ENCODE data around the gene SRRT.

Gene SRRT

GRCh38 chr7:100855515-100855914 lies 19.4 kb upstream of the SRRT start:
- Histone ChIP-seq H3K4me3 (no peak overlapping the region), H3K4me1 (peaks cover 32% of the 10 kb centered on the region), H3K27ac (no peak overlapping the region), H3K9me3 (no peaks in the 10 kb centered on the region), H3K27me3 (no peaks in the 10 kb centered on the region), H4K20me1 (peaks cover 76% of the 10 kb centered on the region), H3K36me3 (peaks cover 54% of the 10 kb centered on the region), H3K9ac (no peak overlapping the region), H3K4me2 (no peak overlapping the region)
- no peak for TF ChIP-seq Cebpa-rat (IDR thresholded peaks at IDR 0.05)

GRCh38 chr7:100856871-100857282 lies 18.0 kb upstream of the SRRT start:
- H3K9ac ChIP-seq: no peak overlapping the region
- peaks cover 82% of the 10 kb centered on the region for H4K20me1 ChIP-seq
- H3K4me1 ChIP-seq: peaks cover 34% of the 10 kb centered on the region
- no peak for TF ChIP-seq Cebpa-rat (IDR thresholded peaks at IDR 0.05)
- no peak overlapping the region for H3K27ac ChIP-seq
- H3K4me3 ChIP-seq: no peak overlapping the region
- peaks cover 68% of the 10 kb centered on the region for H3K36me3 ChIP-seq
- no peaks in the 10 kb centered on the region for H3K27me3 ChIP-seq
- no peaks in the 10 kb centered on the region for H3K9me3 ChIP-seq
- H3K4me2 ChIP-seq: no peak overlapping the region

- no peak overlapping the region for H3K9ac ChIP-seq
Measured at GRCh38 chr7:100859856-100860255, 15.0 kb upstream of the SRRT start.

GRCh38 chr7:100860702-100861615 lies 13.9 kb upstream of the SRRT start:
- Histone ChIP-seq H3K4me3 (no peak overlapping the region), H4K20me1 (peaks cover 51% of the 10 kb centered on the region), H3K27me3 (no peaks in the 10 kb centered on the region), H3K4me2 (0 out of 2 replicates have a peak overlapping the region, but pooled peaks have one; percentile 10), H3K9me3 (no peaks in the 10 kb centered on the region), H3K9ac (no peak overlapping the region), H3K4me1 (peaks cover 42% of the 10 kb centered on the region), H3K27ac (no peak overlapping the region), H3K36me3 (peaks cover 85% of the 10 kb centered on the region)
- no peak for TF ChIP-seq Cebpa-rat (IDR thresholded peaks at IDR 0.05)

More at GRCh38 chr7:100859856-100860255, 15.0 kb upstream of the SRRT start:
- Histone ChIP-seq H4K20me1 (peaks cover 62% of the 10 kb centered on the region), H3K4me2 (no peak overlapping the region), H3K4me3 (no peak overlapping the region), H3K36me3 (peaks cover 95% of the 10 kb centered on the region), H3K27me3 (no peaks in the 10 kb centered on the region), H3K27ac (no peak overlapping the region), H3K4me1 (peaks cover 36% of the 10 kb centered on the region), H3K9me3 (no peaks in the 10 kb centered on the region)
- TF ChIP-seq Cebpa-rat (IDR thresholded peaks at IDR 0.05): no peak

GRCh38 chr7:100861616-100861985 lies 13.3 kb upstream of the SRRT start:
- no peaks in the 10 kb centered on the region for H3K9me3 ChIP-seq
- H3K27me3 ChIP-seq: no peaks in the 10 kb centered on the region
- TF ChIP-seq Cebpa-rat (IDR thresholded peaks at IDR 0.05): no peak
- no peak overlapping the region for H3K4me3 ChIP-seq
- peaks cover 48% of the 10 kb centered on the region for H3K4me1 ChIP-seq
- H3K9ac ChIP-seq: no peak overlapping the region
- peaks cover 46% of the 10 kb centered on the region for H4K20me1 ChIP-seq
- H3K4me2 ChIP-seq: no peak overlapping the region
- H3K36me3 ChIP-seq: peaks cover 79% of the 10 kb centered on the region
- no peak overlapping the region for H3K27ac ChIP-seq

- no peak overlapping the region for H3K27ac ChIP-seq
- H3K9ac ChIP-seq: peak overlapping the region; percentile 7; the same call in 1 of the 2 replicates
- H3K27me3 ChIP-seq: no peaks in the 10 kb centered on the region
- peaks cover 27% of the 10 kb centered on the region for H4K20me1 ChIP-seq
- no peak for TF ChIP-seq Cebpa-rat (IDR thresholded peaks at IDR 0.05)
- peaks cover 58% of the 10 kb centered on the region for H3K4me1 ChIP-seq
- no peaks in the 10 kb centered on the region for H3K9me3 ChIP-seq
- H3K4me2 ChIP-seq: peak overlapping the region; percentile 43
- no peak overlapping the region for H3K4me3 ChIP-seq
- H3K36me3 ChIP-seq: peaks cover 65% of the 10 kb centered on the region
Measured at GRCh38 chr7:100863406-100863950, 11.4 kb upstream of the SRRT start.

- Histone ChIP-seq H3K27ac (no peak overlapping the region), H3K9me3 (no peaks in the 10 kb centered on the region), H3K4me2 (peak overlapping the region; percentile 43; the same call in 1 of the 2 replicates), H3K9ac (no peak overlapping the region), H4K20me1 (peaks cover 18% of the 10 kb centered on the region), H3K27me3 (no peaks in the 10 kb centered on the region), H3K36me3 (peaks cover 60% of the 10 kb centered on the region), H3K4me3 (no peak overlapping the region), H3K4me1 (peaks cover 67% of the 10 kb centered on the region)
- TF ChIP-seq Cebpa-rat (IDR thresholded peaks at IDR 0.05): no peak
Measured at GRCh38 chr7:100864263-100864845, 10.5 kb upstream of the SRRT start.

GRCh38 chr7:100865372-100865911 lies 9.5 kb upstream of the SRRT start:
- Histone ChIP-seq H3K4me1 (peaks cover 67% of the 10 kb centered on the region), H3K27me3 (no peaks in the 10 kb centered on the region), H3K4me3 (peak overlapping the region; percentile 99; the same call in 1 of the 2 replicates), H3K9me3 (no peaks in the 10 kb centered on the region), H3K9ac (peak overlapping the region; percentile 98; the same call in 1 of the 2 replicates), H4K20me1 (peaks cover 8% of the 10 kb centered on the region), H3K4me2 (peak overlapping the region; percentile 94), H3K27ac (peak overlapping the region; percentile 98), H3K36me3 (peaks cover 55% of the 10 kb centered on the region)
- TF ChIP-seq Cebpa-rat (IDR thresholded peaks at IDR 0.05): no peak

- Histone ChIP-seq H3K4me1 (peaks cover 60% of the 10 kb centered on the region), H3K4me3 (peak overlapping the region; percentile 99), H3K9ac (peak overlapping the region; percentile 98), H3K4me2 (peak overlapping the region; percentile 94), H3K27ac (peak overlapping the region; percentile 98), H4K20me1 (peaks cover under 1% of the 10 kb centered on the region; the same call in 1 of the 2 replicates), H3K27me3 (no peaks in the 10 kb centered on the region), H3K36me3 (peaks cover 55% of the 10 kb centered on the region), H3K9me3 (no peaks in the 10 kb centered on the region)
- TF ChIP-seq Cebpa-rat (IDR thresholded peaks at IDR 0.05): no peak
Measured at GRCh38 chr7:100865938-100866728, 8.8 kb upstream of the SRRT start.

All from BLaER1 (cell line).